ENCODE results near the gene LFNG.
"Not testable (repeated sequence)": the region's sequence is repeated elsewhere in the genome, so short reads cannot be mapped to it uniquely, and the experiment has no call there.

LFNG gene

GRCh38 chr7:2529161-2530070, 9.8 kb downstream of the LFNG start:
- no peak for DNase-seq (ENCODE audit: low read depth, low spot score)

GRCh38 chr7:2530071-2530987, 10.8 kb downstream of the LFNG start:
- peak; percentile 58 for DNase-seq (ENCODE audit: low read depth, low spot score)

GRCh38 chr7:2530994-2531795, 11.6 kb downstream of the LFNG start:
- DNase-seq (ENCODE audit: low read depth, low spot score): not testable (repeated sequence)

- not testable (repeated sequence) for DNase-seq (ENCODE audit: low read depth, low spot score)
Observed at GRCh38 chr7:2531796-2532110, 12.2 kb downstream of the LFNG start.

DNA sequence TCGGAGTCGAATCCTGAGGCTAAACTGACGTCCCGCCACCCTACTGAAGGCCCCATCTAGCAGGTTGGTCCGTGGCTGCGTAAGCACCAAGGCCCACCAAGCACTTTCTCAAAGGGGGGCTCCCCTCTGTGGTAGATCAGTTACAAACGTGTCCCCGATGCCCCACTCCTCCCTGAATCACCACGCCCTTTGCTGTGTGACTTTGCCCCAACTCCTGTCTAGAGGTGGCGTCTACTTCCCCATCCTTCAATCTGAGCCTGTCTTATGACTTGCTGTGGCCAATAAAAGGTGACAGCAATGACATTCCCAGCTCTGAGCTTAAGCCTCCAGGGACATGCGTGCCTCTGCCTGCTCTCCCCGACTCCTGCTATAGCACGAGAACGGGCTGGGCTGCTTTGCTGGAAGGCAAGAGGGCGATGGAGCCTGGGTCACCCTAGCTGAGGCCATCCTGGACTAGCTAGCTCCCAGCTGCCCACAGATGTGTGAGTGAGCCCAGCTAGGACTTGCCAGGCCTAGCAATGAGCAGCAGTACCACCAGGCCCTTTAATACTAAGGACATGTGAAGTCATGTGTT, 12.7 kb downstream of the LFNG start:
- not testable (repeated sequence) for DNase-seq (ENCODE audit: low read depth, low spot score)

DNA sequence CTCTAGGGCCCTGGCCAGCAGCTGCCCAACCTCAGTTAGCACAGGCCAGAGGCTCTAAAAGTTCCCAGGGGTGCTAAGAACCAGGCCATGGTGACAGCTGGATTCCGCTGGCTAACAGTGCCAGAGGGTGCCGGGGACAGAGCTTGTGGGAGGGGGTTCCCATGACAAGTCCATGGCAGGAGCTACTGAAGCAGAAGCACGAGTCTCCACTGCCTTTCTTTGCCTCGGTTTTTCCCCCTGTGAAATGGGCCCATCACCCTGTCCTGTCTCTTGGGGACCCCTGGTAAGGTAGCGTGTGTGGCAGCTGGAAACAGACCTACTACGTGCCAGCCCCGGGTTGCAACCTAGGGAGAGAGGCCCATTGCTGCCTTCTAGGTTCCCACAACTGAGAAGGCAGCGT, 13.2 kb downstream of the LFNG start:
- DNase-seq (ENCODE audit: low read depth, low spot score): not testable (repeated sequence)

DNA sequence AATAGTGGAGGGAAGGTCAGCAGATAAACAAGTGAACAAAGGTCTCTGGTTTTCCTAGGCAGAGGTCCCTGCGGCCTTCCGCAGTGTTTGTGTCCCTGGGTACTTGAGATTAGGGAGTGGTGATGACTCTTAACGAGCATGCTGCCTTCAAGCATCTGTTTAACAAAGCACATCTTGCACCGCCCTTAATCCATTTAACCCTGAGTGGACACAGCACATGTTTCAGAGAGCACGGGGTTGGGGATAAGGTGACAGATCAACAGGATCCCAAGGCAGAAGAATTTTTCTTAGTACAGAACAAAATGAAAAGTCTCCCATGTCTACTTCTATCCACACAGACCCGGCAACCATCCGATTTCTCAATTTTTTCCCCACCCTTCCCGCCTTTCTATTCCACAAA, 14.0 kb downstream of the LFNG start:
- DNase-seq (ENCODE audit: low read depth, low spot score): not testable (repeated sequence)

- not testable (repeated sequence) for DNase-seq (ENCODE audit: low read depth, low spot score)
Observed at GRCh38 chr7:2534214-2534613, 14.6 kb downstream of the LFNG start.

DNA sequence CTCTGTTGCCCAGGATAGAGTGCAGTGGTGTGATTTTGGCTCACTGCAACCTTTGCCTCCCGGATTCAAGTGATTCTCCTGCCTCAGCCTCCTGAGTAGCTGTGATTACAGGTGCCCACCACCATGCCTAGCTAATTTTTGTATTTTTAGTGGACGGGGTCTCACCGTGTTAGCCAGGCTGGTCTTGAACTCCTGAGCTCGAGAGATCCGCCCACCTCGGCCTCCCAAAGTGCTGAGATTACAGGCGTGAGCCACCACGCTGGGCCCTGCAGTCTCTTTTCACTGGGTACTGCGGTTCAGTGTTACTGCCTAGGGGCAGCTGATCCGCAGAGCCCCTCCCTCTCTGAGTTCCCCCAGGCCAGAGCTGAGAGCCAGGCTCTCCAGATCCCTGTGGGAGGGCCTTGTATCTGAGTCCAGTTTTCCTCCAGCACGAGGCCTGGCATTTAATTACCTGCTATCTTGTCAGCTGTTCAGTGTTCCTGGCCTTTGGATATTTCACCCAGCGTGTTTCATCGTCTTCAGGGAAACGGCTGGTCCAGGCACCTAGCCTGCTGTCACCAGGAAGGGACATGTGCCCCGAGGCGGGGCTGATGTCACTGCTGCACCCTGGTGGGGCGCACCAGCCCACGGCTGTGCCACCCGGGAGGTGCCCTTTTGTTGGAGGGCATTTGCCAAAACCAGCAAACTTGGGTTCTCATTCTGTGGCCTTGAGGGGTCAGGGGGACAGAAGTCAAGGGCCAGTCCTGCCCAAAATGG, 16.5 kb downstream of the LFNG start:
- DNase-seq (ENCODE audit: low read depth, low spot score): not testable (repeated sequence)

GRCh38 chr7:2537981-2538851, 18.6 kb downstream of the LFNG start:
- DNase-seq (ENCODE audit: low read depth, low spot score): no peak

- DNase-seq (ENCODE audit: low read depth, low spot score): no peak
Observed at GRCh38 chr7:2539031-2539911, 19.7 kb downstream of the LFNG start.

GRCh38 chr7:2540133-2540532, 20.6 kb downstream of the LFNG start:
- no peak for DNase-seq (ENCODE audit: low read depth, low spot score)

DNA sequence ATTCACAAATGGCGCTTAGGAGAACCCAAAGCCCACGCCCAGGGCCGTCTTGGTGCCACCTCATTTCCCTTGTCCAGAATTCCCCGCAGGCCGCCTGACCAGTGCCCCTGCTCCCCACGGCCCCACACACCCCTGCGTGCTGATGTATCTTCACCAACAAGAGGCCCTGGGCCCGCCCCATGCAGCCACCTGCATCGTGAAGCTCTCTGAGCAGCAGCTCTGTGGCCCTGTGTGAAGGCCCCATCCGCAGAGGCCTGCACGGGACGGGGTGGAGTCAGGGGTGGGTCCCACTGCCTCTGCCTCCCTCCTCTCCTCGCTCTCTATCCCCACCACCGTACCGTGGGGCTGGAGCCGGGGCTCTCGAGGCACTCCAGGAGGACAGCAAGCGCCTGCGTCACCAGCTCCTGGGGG, 21.1 kb downstream of the LFNG start:
- no peak for DNase-seq (ENCODE audit: low read depth, low spot score)

GRCh38 chr7:2541291-2542010, 21.9 kb downstream of the LFNG start:
- DNase-seq (ENCODE audit: low read depth, low spot score): no peak

GRCh38 chr7:2542011-2542915, 22.7 kb downstream of the LFNG start:
- no peak for DNase-seq (ENCODE audit: low read depth, low spot score)

DNA sequence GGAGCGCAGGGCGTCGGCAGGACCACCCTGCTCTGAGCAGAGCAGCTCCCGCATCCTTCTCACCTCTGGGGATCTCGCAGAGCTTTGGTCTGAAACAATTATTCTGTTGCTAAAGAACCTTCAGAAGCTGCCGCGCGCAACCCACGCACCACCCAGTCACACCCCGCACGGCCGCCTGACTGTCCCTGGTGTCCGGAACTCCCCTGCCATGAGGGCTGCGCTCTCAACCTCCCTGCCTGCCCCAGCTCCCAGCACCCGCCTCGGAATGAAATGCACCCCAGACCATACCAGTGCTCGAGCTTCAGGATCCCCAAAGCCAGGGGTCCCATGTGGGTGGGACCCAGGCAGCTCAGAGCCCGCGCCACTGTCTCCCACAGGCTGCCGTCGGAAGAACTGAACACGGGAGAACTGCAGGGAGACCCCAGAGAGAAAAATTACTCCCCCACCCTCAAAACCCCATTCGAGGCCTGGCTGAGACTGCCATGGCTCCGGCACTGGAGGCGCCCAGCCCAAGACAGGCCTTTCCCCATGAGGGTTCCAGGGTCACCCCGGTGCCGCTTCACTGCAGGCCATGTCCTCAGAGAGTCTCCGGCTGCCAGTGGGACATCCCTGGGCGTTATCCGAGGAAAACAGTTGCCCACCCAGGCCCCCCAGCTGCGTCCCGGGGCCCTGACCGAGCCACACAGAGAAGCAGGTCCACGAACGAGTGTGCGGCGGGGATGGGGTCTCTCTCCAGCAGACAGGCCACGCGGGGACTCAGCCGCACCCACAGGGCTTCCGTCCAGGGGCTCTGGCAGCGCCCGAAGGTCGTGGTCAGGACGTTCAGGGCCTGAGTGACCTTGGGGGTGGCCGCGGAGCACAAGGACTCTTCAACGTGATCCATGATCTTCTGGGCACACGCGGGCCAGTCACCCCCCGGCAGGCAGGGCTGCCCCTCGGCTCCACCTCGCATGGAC, 23.6 kb downstream of the LFNG start:
- DNase-seq (ENCODE audit: low read depth, low spot score): no peak

All from activated CD4-positive, CD25-positive, alpha-beta regulatory T cell treated with anti-CD3 and anti-CD28 coated beads, Interleukin-2, amount 50 U/mL, for 16 hours (primary cell).